RWPE2 (cell line): ENCODE data around the gene TTLL4.

ENCODE experiments used
- ATAC-seq: fragments of 200-7000 bp; cut with Tn5 transposase; 3 replicates; pipeline ENCODE4 v1.9.1; 2021; ENCODE audit warnings: low read depth
- DNase-seq: peaks from one replicate; pipeline ENCODE4 v3.0.0-alpha.2; 2020; ENCODE audit warnings: low spot score
- H3K27ac ChIP-seq: fragments of 450-650 bp; 2 replicates; pipeline ENCODE4 v1.5.1; 2017; ENCODE audit warnings: mild to moderate bottlenecking; ENCODE audit not compliant: poor library complexity, severe bottlenecking
- H3K27me3 ChIP-seq: fragments of 250-450 bp; sonication (Bioruptor Pico); 2 replicates; pipeline ENCODE4 v1.5.1; 2021; ENCODE audit warnings: mild to moderate bottlenecking, moderate library complexity; ENCODE audit not compliant: insufficient read depth, poor library complexity, severe bottlenecking
- H3K36me3 ChIP-seq: fragments of 250-450 bp; sonication (Bioruptor Pico); 2 replicates; pipeline ENCODE4 v1.5.1; 2020; ENCODE audit warnings: low read depth, mild to moderate bottlenecking, moderate library complexity
- H3K4me1 ChIP-seq: fragments of 250-450 bp; sonication (Bioruptor Pico); 2 replicates; pipeline ENCODE4 v1.5.1; 2021; ENCODE audit warnings: mild to moderate bottlenecking, moderate library complexity; ENCODE audit not compliant: insufficient read depth, poor library complexity, severe bottlenecking
- H3K4me3 ChIP-seq: fragments of 250-450 bp; sonication (Bioruptor Pico); 2 replicates; pipeline ENCODE4 v1.5.1; 2021; ENCODE audit warnings: mild to moderate bottlenecking, moderate library complexity; ENCODE audit not compliant: severe bottlenecking
- H3K9me3 ChIP-seq: fragments of 250-450 bp; sonication (Bioruptor Pico); 2 replicates; pipeline ENCODE4 v1.5.1; 2021; ENCODE audit warnings: mild to moderate bottlenecking, moderate library complexity; ENCODE audit not compliant: severe bottlenecking
- TF ChIP-seq, protein P1 (sequence below): fragments of 450-650 bp; IDR thresholded peaks from one replicate; pipeline ENCODE4 v1.5.1; 2017; ENCODE audit warnings: mild to moderate bottlenecking, moderate library complexity; ENCODE audit not compliant: poor library complexity, severe bottlenecking

TTLL4 gene

DNA sequence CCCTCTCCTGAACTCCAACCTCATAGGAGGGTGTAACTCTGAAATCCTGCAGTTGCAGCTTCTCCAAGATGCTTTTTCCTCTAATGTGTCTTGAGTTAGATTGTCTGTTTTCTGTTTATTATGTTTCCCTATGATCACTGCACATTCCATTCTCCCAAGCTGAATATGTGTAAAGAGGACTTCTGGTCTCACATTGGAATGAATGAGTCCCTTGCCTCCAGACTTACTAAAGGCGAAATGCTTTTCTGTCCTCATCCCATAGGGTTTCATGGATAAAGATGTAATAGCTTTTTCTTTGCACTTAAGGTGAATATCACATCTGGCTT, 35.8 kb downstream of the TTLL4 start:
- TF ChIP-seq, protein P1, sequence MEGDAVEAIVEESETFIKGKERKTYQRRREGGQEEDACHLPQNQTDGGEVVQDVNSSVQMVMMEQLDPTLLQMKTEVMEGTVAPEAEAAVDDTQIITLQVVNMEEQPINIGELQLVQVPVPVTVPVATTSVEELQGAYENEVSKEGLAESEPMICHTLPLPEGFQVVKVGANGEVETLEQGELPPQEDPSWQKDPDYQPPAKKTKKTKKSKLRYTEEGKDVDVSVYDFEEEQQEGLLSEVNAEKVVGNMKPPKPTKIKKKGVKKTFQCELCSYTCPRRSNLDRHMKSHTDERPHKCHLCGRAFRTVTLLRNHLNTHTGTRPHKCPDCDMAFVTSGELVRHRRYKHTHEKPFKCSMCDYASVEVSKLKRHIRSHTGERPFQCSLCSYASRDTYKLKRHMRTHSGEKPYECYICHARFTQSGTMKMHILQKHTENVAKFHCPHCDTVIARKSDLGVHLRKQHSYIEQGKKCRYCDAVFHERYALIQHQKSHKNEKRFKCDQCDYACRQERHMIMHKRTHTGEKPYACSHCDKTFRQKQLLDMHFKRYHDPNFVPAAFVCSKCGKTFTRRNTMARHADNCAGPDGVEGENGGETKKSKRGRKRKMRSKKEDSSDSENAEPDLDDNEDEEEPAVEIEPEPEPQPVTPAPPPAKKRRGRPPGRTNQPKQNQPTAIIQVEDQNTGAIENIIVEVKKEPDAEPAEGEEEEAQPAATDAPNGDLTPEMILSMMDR = no peak
- ATAC-seq (no peak), DNase-seq (no peak)
- Histone ChIP-seq H3K36me3 (peaks cover 87% of the 10 kb centered on the region), H3K4me3 (no peak overlapping the region), H3K9me3 (no peaks in the 10 kb centered on the region), H3K27me3 (no peaks in the 10 kb centered on the region), H3K4me1 (no peaks in the 10 kb centered on the region), H3K27ac (no peak overlapping the region)

- H3K27me3 ChIP-seq = no peaks in the 10 kb centered on the region
- no peak overlapping the region for H3K4me3 ChIP-seq
- no peak for DNase-seq
- peaks cover 84% of the 10 kb centered on the region for H3K36me3 ChIP-seq
- no peaks in the 10 kb centered on the region for H3K9me3 ChIP-seq
- no peak for ATAC-seq
- no peak overlapping the region for H3K27ac ChIP-seq
- TF ChIP-seq, protein P1 = no peak
- H3K4me1 ChIP-seq = no peaks in the 10 kb centered on the region
Measured at GRCh38 chr2:218746960-218747359, 36.3 kb downstream of the TTLL4 start.

- Histone ChIP-seq H3K27ac (no peak overlapping the region), H3K36me3 (peaks cover 87% of the 10 kb centered on the region), H3K27me3 (no peaks in the 10 kb centered on the region), H3K4me1 (no peaks in the 10 kb centered on the region), H3K9me3 (no peaks in the 10 kb centered on the region), H3K4me3 (no peak overlapping the region)
- DNase-seq (no peak), ATAC-seq (no peak)
- TF ChIP-seq, protein P1 = no peak
Measured at GRCh38 chr2:218748741-218749441, 38.3 kb downstream of the TTLL4 start.

GRCh38 chr2:218754201-218754600, 43.6 kb downstream of the TTLL4 start:
- no peak overlapping the region for H3K27ac ChIP-seq
- TF ChIP-seq, protein P1 = no peak
- no peaks in the 10 kb centered on the region for H3K9me3 ChIP-seq
- DNase-seq (no peak), ATAC-seq (no peak)
- no peaks in the 10 kb centered on the region for H3K27me3 ChIP-seq
- H3K4me3 ChIP-seq = no peak overlapping the region
- H3K36me3 ChIP-seq = peaks cover 52% of the 10 kb centered on the region
- H3K4me1 ChIP-seq = no peaks in the 10 kb centered on the region

DNA sequence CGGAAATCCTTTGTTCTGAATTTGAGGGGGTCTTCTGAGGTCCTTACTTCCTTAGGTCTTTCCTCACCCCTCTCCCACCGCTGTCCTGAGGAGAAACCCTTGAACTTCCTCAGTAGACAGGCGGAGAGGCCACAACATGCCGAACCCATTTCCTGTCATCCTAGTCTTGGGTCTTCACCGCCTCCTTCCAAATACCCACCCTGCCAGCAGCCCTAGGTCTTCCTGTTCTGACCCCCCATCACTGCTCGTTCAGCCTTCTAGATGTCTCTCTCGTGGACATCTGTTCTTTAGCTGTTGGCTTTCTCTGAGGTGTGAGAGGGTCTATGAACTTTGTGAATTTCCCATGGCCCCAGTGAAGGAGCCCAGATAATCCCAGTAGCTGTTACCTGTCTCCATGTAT, 44.1 kb downstream of the TTLL4 start:
- Histone ChIP-seq H3K36me3 (peaks cover 46% of the 10 kb centered on the region), H3K4me3 (no peak overlapping the region)
- no peak for DNase-seq

More for the DNA sequence above, 44.1 kb downstream of the TTLL4 start:
- no peak overlapping the region for H3K27ac ChIP-seq
- no peaks in the 10 kb centered on the region for H3K4me1 ChIP-seq
- H3K27me3 ChIP-seq = no peaks in the 10 kb centered on the region
- no peak for ATAC-seq
- TF ChIP-seq, protein P1 = no peak
- no peaks in the 10 kb centered on the region for H3K9me3 ChIP-seq
